Trophoblast cell (in vitro differentiated cells and primary cell): ENCODE results near the gene PIAS4.

Experiments used
- DNase-seq, 2 donors: peaks; one replicate each; pipeline ENCODE4 v3.0.0-alpha.2; 2016
- H2AFZ ChIP-seq: 2 replicates; pipeline ENCODE4 v1.6.1; 2013; ENCODE audit warnings: low read length, moderate library complexity, mild to moderate bottlenecking; ENCODE audit not compliant: insufficient read depth, poor library complexity
- H2AK5ac ChIP-seq: 2 replicates; pipeline ENCODE4 v1.6.1; 2013; ENCODE audit warnings: mild to moderate bottlenecking, low read length
- H2BK120ac ChIP-seq: 2 replicates; pipeline ENCODE4 v1.6.1; 2013; ENCODE audit warnings: low read length, mild to moderate bottlenecking, moderate library complexity; ENCODE audit not compliant: insufficient read depth, poor library complexity
- H2BK12ac ChIP-seq: 2 replicates; pipeline ENCODE4 v1.6.1; 2013; ENCODE audit warnings: mild to moderate bottlenecking, low read length, moderate library complexity
- H2BK5ac ChIP-seq: 2 replicates; pipeline ENCODE4 v1.6.1; 2013; ENCODE audit warnings: low read length, low read depth, moderate library complexity, mild to moderate bottlenecking; ENCODE audit not compliant: poor library complexity
- H3K14ac ChIP-seq: 2 replicates; pipeline ENCODE4 v1.6.1; 2013; ENCODE audit warnings: mild to moderate bottlenecking, low read length
- H3K18ac ChIP-seq: 2 replicates; pipeline ENCODE4 v1.6.1; 2013; ENCODE audit warnings: mild to moderate bottlenecking, low read length
- H3K23ac ChIP-seq: 2 replicates; pipeline ENCODE4 v1.6.1; 2013; ENCODE audit warnings: low read length
- H3K27ac ChIP-seq: 2 replicates; pipeline ENCODE4 v1.5.1; 2013; ENCODE audit warnings: low read depth, mild to moderate bottlenecking, inconsistent platforms, low read length, moderate library complexity
- H3K27me3 ChIP-seq: 2 replicates; pipeline ENCODE4 v1.6.1; 2013; ENCODE audit warnings: inconsistent platforms, mild to moderate bottlenecking, low read length, moderate library complexity; ENCODE audit not compliant: insufficient read depth
- H3K36me3 ChIP-seq, 2 experiments: 1 replicate in 1 of 2; 2 replicates in 1 of 2; pipeline ENCODE4 v1.6.1; 2013; ENCODE audit warnings: low read length in 2 of 2, mild to moderate bottlenecking in 2 of 2, moderate library complexity in 1 of 2; ENCODE audit not compliant: insufficient read depth in 2 of 2, control insufficient read depth in 1 of 2
- H3K4ac ChIP-seq: 2 replicates; pipeline ENCODE4 v1.6.1; 2013; ENCODE audit warnings: low read depth, mild to moderate bottlenecking, low read length, moderate library complexity
- H3K4me1 ChIP-seq, 2 experiments: 1 replicate in 1 of 2; 2 replicates in 1 of 2; pipeline ENCODE4 v1.6.1; 2013; ENCODE audit warnings: low read length in 2 of 2, mild to moderate bottlenecking in 2 of 2, moderate library complexity in 1 of 2; ENCODE audit not compliant: insufficient read depth in 2 of 2, control insufficient read depth in 1 of 2
- H3K4me2 ChIP-seq: 2 replicates; pipeline ENCODE4 v1.6.1; 2013; ENCODE audit warnings: inconsistent platforms, mild to moderate bottlenecking, low read length, moderate library complexity
- H3K4me3 ChIP-seq: 2 replicates; pipeline ENCODE4 v1.5.1; 2013; ENCODE audit warnings: mild to moderate bottlenecking, low read depth, low read length, inconsistent platforms
- H3K79me1 ChIP-seq: one replicate; pipeline ENCODE4 v1.6.1; 2013; ENCODE audit warnings: low read length
- H3K79me2 ChIP-seq: 2 replicates; pipeline ENCODE4 v1.6.1; 2013; ENCODE audit warnings: low read length, mild to moderate bottlenecking; ENCODE audit not compliant: control insufficient read depth, insufficient read depth, poor library complexity
- H3K9ac ChIP-seq: 2 replicates; pipeline ENCODE4 v1.6.1; 2013; ENCODE audit warnings: mild to moderate bottlenecking, low read length
- H3K9me3 ChIP-seq: 2 replicates; pipeline ENCODE4 v1.6.1; 2013; ENCODE audit warnings: low read depth, mild to moderate bottlenecking, control low read depth, inconsistent platforms, low read length; ENCODE audit not compliant: insufficient read depth
- H4K12ac ChIP-seq: 2 replicates; pipeline ENCODE4 v1.6.1; 2013; ENCODE audit warnings: low read depth, mild to moderate bottlenecking, low read length, moderate library complexity
- H4K8ac ChIP-seq: 2 replicates; pipeline ENCODE4 v1.6.1; 2013; ENCODE audit warnings: low read depth, mild to moderate bottlenecking, low read length, moderate library complexity
- H4K91ac ChIP-seq: one replicate; pipeline ENCODE4 v1.6.1; 2013; ENCODE audit warnings: low read depth, mild to moderate bottlenecking, low read length, moderate library complexity
- WGBS: extraction: QIAGEN DNeasy Blood & Tissue Kit; methylation state at CpG from one replicate; pipeline ENCODE4 v1.1.7; 2013; ENCODE audit warnings: missing lambda C conversion rate; ENCODE audit not compliant: insufficient read length, insufficient coverage; ENCODE audit errors: extremely low coverage; 5-methylcytosine and 5-hydroxymethylcytosine counted together

PIAS4 gene

GRCh38 chr19:4042064-4042730 lies 34.7 kb downstream of the PIAS4 start:
- Histone ChIP-seq H3K14ac (no peak overlapping the region), H3K4me3 (no peak overlapping the region), H3K9ac (no peak overlapping the region), H3K18ac (no peak overlapping the region), H3K36me3 (peaks cover 31 to 35% of the 10 kb centered on the region in 2 experiments), H2BK5ac (no peak overlapping the region), H2AK5ac (no peak overlapping the region), H3K4me1 (peaks cover 0 to 3% of the 10 kb centered on the region in 2 experiments), H4K91ac (no peak overlapping the region), H2AFZ (no peak overlapping the region), H3K9me3 (peaks cover 1% of the 10 kb centered on the region), H4K8ac (no peak overlapping the region), H3K79me2 (peaks cover 2% of the 10 kb centered on the region), H3K79me1 (no peaks in the 10 kb centered on the region), H3K27ac (no peak overlapping the region), H4K12ac (no peak overlapping the region), H3K4me2 (no peak overlapping the region), H2BK120ac (no peak overlapping the region), H2BK12ac (no peak overlapping the region), H3K23ac (no peak overlapping the region), H3K4ac (no peak overlapping the region), H3K27me3 (no peaks in the 10 kb centered on the region)
- WGBS, result no CpG with 5 or more reads among the region's 14 CpGs
- no peak for DNase-seq

- no peaks in the 10 kb centered on the region for H3K9me3 ChIP-seq
- H2BK12ac ChIP-seq, result no peak overlapping the region
- no peak overlapping the region for H3K4me2 ChIP-seq
- H3K4ac ChIP-seq, result no peak overlapping the region
- no peak overlapping the region for H4K91ac ChIP-seq
- no peak overlapping the region for H2BK120ac ChIP-seq
- no peak overlapping the region for H3K27ac ChIP-seq
- H3K4me3 ChIP-seq, result no peak overlapping the region
- no peak overlapping the region for H2AK5ac ChIP-seq
- H4K8ac ChIP-seq, result no peak overlapping the region
- peaks cover 28 to 33% of the 10 kb centered on the region in 2 experiments for H3K36me3 ChIP-seq
- H3K27me3 ChIP-seq, result no peaks in the 10 kb centered on the region
- no peak overlapping the region for H2AFZ ChIP-seq
- H2BK5ac ChIP-seq, result no peak overlapping the region
- H3K14ac ChIP-seq, result no peak overlapping the region
- peak in 1 of 2 donors; percentile 8 for DNase-seq
- no peak overlapping the region for H3K18ac ChIP-seq
- no peak overlapping the region for H3K23ac ChIP-seq
- peaks cover 0 to 3% of the 10 kb centered on the region in 2 experiments for H3K4me1 ChIP-seq
- H3K79me2 ChIP-seq, result peaks cover 2% of the 10 kb centered on the region
- H3K9ac ChIP-seq, result no peak overlapping the region
- no CpG with 5 or more reads among the region's 14 CpGs for WGBS
- H4K12ac ChIP-seq, result no peak overlapping the region
- H3K79me1 ChIP-seq, result no peaks in the 10 kb centered on the region
Observed at GRCh38 chr19:4042731-4043082, 35.2 kb downstream of the PIAS4 start.

- Histone ChIP-seq H3K14ac (no peak overlapping the region), H4K91ac (no peak overlapping the region), H3K4me3 (no peak overlapping the region), H3K23ac (no peak overlapping the region), H2AFZ (no peak overlapping the region), H3K27me3 (no peaks in the 10 kb centered on the region), H3K36me3 (peaks cover 32 to 39% of the 10 kb centered on the region in 2 experiments), H2BK5ac (no peak overlapping the region), H3K9ac (no peak overlapping the region), H4K12ac (no peak overlapping the region), H2BK120ac (no peak overlapping the region), H2AK5ac (no peak overlapping the region), H3K9me3 (no peaks in the 10 kb centered on the region), H3K4me2 (no peak overlapping the region), H2BK12ac (no peak overlapping the region), H3K4ac (no peak overlapping the region), H3K18ac (no peak overlapping the region), H3K79me1 (no peaks in the 10 kb centered on the region), H3K4me1 (peaks cover 0 to 3% of the 10 kb centered on the region in 2 experiments), H3K27ac (no peak overlapping the region), H4K8ac (no peak overlapping the region), H3K79me2 (peaks cover 2% of the 10 kb centered on the region)
- WGBS, result no CpG with 5 or more reads among the region's 11 CpGs
- no peak for DNase-seq
Observed at GRCh38 chr19:4043401-4043800, 35.9 kb downstream of the PIAS4 start.

- no peaks in the 10 kb centered on the region for H3K9me3 ChIP-seq
- H3K9ac ChIP-seq, result no peak overlapping the region
- no peak overlapping the region for H3K4me2 ChIP-seq
- H3K4me3 ChIP-seq, result no peak overlapping the region
- H3K36me3 ChIP-seq, result peaks cover 34 to 42% of the 10 kb centered on the region in 2 experiments
- H3K79me1 ChIP-seq, result no peaks in the 10 kb centered on the region
- no peak overlapping the region for H3K27ac ChIP-seq
- peak overlapping the region; percentile 55 for H3K4ac ChIP-seq
- H3K79me2 ChIP-seq, result peaks cover 2% of the 10 kb centered on the region
- H2BK120ac ChIP-seq, result no peak overlapping the region
- no peak overlapping the region for H3K23ac ChIP-seq
- no CpG with 5 or more reads among the region's 31 CpGs for WGBS
- DNase-seq, result no peak
- H2BK12ac ChIP-seq, result no peak overlapping the region
- H2AK5ac ChIP-seq, result no peak overlapping the region
- H4K91ac ChIP-seq, result no peak overlapping the region
- no peak overlapping the region for H3K14ac ChIP-seq
- H2BK5ac ChIP-seq, result no peak overlapping the region
- no peak overlapping the region for H2AFZ ChIP-seq
- peak overlapping the region; percentile 56 for H3K18ac ChIP-seq
- H3K4me1 ChIP-seq, result peaks cover 0 to 3% of the 10 kb centered on the region in 2 experiments
- H4K8ac ChIP-seq, result no peak overlapping the region
- no peaks in the 10 kb centered on the region for H3K27me3 ChIP-seq
- no peak overlapping the region for H4K12ac ChIP-seq
Observed at GRCh38 chr19:4043966-4044715, 36.6 kb downstream of the PIAS4 start.
